NCI-H510A treated with DMSO at 0.1 percent for 48 hours (cell line): ENCODE measurements around the gene SEPTIN2.
"Not testable (repeated sequence)": the region's sequence is repeated elsewhere in the genome, so short reads cannot be mapped to it uniquely, and the experiment has no call there.

ENCODE experiments used
- DNase-seq: peaks from one replicate; lab custom pipeline; 2025; lab: John Stamatoyannopoulos, UW

The SEPTIN2 gene

DNA sequence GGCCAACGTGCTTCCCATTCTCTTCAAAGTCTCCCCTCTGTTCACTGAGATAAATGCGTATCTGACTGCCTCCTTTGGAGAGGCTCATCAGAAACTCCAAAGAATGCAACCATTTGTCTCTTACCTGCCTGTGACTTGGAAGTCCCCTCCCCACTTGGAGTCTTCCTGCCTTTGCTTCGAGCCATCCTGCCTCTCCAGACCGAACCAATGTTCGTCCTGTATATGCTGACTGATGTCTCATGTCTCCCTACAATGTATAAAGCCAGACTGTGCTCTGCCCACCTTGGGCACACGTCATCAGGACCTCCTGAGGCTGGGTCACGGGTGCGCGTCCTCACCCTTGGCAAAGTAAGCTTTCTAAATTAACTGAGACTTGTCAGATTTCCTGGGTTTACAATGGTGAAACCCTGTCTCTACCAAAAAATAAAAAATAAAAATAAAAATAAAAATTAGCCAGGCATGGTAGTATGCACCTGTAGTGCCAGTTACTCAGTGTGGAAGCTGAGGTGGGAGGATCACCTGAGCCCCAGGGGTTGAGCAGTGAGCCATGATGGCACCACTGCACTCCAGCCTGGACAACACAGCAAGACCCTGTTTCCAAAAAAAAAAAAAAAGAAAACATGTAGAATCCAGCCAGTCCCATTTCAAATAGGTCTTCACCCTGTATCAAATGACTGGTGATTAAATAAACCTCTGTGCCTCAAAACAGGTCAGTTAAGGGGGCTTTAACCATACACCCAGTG, 29.2 kb upstream of the SEPTIN2 start:
- DNase-seq: no peak

DNA sequence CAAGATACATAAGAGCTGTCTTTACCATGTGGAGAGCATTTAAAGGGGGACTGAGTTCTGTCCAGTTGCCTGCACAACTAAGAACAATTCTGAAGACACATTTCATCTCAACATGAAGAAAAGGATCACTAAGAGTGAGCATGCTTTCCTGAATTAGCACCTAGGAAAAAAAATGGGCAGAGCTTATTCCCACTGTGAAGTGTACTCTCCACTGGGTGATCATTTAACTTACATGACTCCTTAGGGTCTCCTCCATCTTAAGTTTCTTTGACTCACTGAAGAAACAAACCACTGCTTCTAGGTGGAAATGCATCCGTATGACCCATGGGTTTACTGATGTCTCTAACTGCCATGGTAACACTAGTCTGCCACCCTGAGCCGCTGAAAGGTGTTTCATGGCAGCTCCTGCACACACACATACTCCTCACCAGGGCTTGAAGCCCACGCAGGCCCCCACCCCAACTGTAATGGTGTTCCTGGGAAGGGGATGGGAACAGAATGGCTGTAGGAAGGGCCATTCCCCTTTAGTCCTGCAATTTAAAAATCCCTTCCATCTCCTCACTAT, 27.3 kb upstream of the SEPTIN2 start:
- no peak for DNase-seq

DNA sequence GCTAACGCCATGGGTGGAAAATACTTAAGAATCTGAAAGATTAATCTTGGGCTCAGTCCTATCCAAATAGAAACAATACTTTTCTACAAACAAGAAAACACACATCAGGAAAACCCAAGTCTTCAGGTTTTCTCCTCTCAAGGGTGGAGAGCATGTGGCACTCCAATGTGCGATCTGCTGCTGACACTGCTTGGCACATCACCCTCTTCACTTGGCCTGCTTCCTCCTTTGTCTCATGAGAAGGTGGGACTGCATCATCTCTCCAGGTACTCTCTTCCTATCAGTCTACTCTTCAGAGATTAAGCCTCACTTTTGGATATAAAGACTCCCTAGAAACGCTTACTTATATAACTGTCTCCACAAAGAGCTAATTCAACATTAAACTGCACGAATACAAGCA, 26.7 kb upstream of the SEPTIN2 start:
- no peak for DNase-seq

DNA sequence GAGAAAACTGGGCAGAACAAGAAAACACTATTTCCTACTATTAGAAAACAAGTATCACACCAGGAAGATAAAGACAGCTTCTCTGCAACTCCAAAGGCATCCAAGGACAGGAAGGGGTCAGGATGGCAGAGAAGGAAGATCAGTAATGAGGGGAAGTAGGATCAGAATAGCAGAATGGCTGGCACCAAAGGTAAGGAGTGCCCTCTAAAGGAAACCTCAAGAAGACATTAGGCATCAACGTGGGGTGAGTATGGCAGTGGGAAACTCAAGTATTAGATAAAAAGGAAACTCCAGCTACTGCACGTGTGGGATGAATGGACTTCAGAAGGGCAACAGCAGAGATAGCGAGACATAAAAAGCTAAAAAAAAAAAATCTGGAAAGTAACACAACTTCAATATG, 26.1 kb upstream of the SEPTIN2 start:
- DNase-seq: no peak

DNA sequence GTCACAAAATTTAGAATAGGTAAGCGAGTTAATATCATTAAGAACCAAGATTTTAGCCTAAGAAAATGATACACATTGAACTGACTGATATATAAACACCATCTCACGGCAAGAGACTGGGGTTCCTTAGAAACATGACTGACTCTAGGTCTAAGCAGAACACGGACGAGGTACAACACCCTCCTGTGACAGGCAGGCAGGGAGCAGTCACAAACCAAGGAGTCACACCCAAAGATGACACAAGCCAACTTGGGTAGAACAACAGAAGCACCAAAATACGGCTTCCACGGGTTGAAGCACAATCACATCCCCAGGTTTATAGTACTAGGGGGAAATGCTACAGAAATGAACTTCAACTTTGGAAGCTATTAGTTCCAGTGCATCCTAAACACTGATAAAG, 24.6 kb upstream of the SEPTIN2 start:
- no peak for DNase-seq

DNA sequence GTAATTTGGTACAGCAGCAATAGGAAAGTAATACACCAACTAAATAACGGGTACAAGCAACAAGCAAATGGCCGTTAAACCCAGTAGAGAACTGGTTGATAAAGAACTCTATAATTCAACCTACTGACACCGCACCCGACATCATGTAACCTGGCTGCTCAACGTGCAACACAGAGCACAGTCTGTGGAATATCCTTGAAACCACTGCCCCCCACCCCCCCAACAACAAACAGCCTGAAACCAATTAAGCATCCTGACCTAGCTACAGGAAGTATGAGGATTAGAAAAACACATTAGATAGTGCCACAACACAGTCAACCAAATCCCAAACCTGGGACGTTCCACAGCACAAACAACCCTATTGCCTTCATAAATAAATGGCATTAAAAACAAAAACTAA, 23.7 kb upstream of the SEPTIN2 start:
- no peak for DNase-seq

DNA sequence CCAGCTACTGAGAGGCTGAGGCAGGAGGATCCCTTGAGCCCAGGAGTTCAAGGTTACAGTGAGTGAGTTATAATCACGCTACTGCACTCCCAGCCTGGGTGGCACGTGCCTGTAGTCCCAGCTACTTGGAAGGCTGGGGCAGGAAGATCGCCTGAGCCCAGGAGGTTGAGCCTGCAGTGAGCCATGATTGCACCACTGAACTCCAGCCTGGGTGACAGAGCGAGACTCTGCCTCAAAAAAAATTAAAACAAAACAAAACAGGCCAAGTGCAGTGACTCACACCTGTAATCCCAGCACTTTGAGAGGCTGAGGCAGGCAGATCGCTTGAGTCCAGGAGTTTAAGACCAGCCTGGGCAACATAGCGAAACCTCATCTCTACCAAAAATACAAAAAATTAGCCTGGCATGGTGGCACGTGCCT, 22.3 kb upstream of the SEPTIN2 start:
- DNase-seq: not testable (repeated sequence)

DNA sequence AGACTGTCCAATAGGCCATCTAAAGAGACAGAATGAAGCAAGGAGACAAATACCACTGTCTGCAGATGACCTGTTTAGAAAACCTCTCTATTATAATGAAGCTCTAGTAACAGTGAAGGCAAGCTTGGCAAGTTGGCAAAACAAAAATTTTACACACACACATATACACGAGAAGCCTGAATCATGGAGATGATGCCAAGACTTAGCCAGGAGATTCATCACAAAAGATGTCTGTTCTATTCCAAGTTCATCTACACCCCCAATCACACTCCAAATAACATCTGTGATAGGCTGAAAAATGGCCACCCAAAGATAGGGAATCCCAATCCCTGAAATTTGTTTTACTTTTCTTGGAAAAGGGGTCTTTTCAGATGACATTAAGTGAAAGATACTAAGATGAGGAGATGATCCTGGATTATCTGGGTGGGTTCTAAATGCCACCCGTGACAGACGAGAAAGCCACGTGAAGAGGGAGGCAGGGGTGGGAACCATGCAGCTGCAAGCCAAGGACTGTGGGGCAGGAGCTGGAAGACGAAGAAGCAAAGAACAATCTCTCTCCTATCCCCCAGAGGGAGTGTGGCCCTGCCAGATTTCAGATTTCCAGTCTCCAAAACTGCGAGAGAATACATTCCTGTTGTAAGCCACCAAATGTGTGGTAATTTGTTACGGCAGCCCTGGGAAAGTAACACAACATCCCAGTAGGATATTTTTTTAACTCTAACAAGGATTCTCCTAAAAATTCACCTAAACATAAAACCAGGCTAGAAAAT, 20.2 kb upstream of the SEPTIN2 start:
- no peak for DNase-seq

DNA sequence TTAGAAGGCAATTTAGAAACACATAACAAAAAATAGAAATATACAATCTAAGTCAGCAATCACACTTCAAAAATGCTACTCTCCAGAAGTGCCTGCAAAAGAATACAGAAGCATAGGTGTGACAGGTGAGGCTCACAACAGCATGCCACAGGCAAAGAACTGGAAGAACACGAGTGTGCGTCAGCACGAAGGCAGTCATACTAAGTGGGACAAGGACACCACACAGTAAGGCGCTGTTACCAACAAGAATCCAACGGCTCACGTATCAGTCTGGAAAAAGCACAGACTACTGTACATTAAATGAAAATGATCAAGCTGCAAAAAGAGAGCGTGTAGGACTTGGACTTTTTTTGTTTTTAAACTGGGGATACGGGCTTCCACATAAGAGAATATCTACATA, 19.0 kb upstream of the SEPTIN2 start:
- no peak for DNase-seq

DNA sequence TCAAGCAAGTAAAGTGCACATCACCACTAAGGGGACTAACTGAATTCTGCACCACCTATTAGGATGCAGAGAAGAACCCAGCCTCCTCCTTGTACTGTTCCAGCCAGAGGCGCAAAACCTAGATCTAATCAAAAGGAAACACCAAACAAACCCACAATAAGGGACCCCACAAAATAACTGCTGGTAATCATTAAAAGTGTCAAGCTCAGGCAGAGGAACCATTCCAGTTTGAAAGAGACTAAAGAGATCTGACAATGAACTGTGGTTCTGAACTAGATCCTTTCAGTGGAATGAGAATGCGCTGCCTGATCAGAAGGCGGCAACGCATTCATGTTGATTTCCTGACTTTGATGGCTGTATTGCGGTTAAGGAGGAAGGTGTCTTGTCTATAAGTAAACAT, 17.1 kb upstream of the SEPTIN2 start:
- no peak for DNase-seq

DNA sequence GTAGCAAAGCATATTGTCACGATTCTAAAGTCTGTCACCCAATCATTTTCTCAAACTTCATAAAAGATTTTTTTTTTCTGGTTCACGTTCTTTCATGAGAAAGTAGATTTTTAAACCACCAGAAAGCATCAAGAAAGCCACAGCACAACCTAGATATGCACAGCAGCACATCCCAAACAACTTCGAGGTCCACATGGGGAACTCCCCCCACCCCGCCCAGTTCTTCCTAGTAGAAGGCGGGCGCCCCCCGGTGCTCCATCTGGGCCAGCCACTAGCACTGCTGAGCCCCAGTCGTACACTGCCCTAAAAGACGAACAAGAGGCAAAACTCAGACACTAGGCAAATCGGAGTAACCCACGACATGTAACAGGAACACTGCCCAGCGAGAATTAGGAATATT, 15.7 kb upstream of the SEPTIN2 start:
- no peak for DNase-seq

DNA sequence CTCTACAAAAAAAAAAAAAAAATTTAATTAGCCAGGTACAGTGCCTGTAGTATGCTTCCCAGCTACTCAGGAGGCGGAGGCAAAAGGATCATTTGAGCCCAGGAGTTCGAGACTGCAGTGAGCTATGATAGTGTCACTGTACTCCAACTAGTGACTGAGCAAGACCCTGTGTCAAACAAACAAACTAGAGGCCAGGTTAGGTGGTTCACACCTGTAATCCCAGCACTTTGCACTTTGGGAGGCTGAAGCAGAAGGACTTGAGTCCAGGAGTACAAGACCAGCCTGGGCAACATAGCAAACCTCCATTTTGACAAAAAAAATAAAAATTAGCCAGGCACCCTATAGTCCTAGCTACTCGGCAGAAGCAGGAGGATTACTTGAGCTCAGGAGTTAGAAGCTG, 13.6 kb upstream of the SEPTIN2 start:
- DNase-seq: no peak

DNA sequence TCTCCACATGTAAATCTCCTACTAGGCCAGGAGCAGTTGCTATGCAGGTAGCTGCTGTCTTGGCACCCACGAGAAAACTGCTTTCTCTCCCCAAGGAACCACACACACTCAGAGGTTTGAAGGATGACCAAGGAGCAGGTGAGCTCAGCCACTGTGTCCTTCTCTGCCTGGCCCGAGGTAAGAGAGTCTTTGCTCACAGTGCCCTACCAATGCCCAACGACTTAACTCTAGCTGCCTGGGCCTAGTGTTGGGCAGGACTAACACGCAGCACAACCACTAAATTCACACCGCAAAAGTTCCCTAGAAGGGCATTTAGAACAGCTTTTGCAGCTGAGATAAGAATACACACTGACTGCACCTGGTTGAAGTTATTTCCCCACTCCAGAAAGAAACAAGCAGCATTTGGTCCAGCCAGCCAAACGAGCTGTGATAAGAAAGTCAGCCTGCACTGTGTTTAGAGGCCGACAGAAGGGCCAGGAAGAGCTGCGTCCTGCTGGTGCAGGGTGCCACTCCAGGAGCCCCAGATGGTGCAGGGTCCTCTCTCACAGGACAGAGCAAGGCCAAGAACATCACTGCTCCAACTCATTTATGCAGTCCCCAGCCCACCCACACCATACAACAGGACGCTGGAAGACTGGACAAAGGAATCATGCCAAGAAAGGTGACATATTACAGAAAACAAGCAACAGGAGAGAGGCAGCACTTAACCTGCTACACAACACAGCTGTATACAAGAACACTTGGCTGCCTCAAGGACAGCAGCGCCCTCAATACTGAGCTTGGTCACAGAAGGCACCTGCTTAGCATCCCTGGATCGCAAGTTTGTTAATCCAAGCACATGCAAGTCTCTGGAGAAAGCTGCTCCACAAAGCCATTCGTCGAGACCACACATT, 12.7 kb upstream of the SEPTIN2 start:
- no peak for DNase-seq

DNA sequence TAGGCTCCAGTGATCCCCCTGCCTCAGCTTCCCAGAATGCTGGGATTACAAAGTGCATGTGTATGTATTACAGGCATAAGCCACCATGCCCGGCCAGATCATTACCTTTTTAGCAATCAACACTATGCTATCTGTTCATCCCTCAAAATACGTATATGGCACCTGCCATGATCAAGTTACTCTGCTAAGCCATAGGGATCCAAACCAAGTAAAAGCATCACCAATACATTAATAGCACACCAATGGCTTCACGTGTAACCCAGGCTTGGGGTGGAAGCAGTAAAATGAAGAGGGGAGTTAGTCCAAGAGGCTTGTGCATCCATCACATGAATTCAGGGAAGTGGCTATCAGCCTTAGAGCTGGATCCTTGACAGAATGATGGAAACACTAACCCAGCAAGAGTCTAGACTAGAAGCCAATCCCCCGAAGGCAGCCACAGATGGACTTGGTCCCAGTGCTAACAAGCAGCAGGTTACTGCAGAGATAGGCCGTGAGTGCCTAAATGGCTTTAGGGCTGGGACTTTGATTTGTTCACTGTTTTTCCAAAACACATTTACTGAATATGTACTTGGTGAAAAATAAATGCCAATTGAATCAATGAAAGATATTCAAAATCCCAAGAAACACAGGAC, 11.6 kb upstream of the SEPTIN2 start:
- no peak for DNase-seq

DNA sequence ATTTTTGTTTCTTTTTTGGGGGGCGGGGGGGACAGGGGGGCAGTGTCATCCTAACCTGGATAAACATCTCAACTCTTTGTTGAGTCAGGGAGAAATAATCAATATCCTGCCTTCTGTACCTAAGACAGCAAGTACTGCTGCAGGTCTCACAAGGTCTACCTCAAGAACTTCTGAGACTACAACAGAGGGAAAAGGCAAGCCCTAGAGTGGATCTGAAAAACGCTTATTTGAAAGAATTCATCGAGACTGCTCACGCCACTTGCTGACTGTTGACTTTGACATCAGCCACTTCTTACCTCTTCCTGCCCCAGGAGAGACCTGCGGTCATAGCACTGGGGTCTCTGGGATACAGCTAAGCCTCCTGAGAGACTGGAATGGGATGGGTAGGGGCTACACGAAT, 8.7 kb upstream of the SEPTIN2 start:
- no peak for DNase-seq

DNA sequence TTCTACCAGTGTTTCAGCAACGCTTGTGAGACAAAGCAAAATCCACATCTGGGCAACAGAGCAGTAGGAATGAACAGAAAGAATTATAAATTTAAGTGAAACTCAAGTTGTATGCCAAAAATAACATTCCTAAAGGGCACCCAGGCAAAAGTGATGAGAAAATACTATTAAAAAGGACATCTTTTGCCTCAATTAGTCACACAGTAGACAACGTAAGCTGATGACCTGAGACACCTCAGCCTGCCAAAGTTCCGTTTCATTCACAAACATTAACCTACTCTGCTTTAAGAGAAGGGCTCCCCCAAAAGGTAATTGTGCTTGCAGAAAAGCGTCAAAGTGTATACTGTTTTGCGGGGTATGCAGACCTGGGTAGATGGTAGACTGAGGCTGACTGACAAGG, 7.5 kb upstream of the SEPTIN2 start:
- DNase-seq: no peak

DNA sequence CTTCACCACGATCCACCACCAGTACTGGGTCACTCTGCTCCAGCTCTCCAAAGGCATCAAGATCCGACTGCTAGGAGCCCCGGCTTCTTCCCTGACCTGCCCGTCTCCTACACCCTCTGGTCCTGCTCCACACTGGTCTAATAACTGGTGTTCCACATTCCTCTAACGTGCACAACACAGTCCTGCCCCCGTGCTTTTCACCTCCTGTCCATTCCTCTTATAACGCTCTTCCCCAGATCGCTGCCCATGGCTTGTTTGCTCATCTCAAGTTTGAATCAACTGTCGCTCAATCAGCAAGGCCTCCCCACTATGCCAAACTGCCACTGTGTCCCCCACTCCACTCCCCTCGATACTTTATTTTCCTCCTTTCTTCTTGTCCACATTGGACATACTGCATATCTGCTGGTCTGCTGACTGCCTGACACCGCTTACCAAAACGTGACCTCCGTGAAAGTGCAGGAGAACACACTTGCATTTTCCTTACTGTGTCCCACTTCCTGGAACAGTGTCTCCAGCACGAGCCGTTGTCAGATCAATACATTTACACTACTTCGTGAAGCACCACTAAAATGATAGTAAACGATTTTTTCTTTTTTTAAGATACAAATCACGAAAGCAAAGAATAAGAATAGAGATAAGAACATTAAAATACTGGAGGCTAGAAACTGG, 6.8 kb upstream of the SEPTIN2 start:
- DNase-seq: no peak

DNA sequence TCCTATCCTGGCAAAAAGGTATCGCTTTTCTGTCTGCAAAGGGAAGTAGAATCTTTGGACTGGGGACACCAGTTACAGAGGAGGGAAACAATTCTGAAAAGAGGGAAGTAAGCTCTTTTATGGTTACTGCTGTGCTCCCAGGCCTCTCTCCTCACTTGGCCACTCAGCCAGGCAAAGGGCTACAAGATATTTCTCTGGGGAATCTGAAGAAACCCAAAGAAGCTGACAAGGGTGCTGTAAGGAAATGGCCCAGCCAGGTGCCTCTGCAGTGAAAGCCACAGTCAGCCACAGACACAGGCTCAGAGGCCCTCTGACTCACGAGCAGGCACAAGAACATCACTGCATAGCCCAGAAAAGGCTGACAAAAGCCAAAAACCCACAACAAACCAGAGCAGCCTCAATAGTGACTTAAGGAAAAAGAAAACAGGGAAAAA, 6.0 kb upstream of the SEPTIN2 start:
- no peak for DNase-seq

DNA sequence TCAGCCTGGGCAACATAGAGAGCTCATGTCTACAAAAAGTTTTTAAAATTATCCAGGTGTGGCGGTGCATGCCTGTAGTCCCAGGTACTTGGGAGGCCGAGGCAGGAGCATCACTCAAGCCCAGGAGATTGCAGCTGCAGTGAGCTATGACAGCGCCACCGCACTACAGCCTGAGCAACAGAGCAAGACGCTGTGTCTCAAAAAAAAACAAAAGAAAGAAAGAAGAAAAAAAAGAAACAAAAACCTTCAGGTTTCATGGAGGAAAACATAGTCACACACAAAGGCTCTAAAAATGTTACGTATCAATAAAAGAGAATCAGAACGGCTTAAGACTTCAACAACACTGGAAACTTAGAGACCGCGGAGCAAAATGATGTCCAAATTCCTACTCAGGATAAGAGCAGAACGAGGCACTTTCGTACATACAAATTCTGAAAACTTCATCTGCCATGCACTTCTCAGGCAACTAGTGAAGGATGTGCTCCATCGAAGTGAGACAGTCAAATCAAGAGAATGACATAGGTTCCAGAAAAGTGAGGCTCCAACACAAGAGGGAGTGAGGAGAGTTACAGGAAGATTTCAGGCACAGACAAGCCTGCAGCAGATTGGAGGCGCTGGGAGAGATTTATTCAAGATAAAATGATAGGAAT, 4.7 kb upstream of the SEPTIN2 start:
- DNase-seq: no peak

DNA sequence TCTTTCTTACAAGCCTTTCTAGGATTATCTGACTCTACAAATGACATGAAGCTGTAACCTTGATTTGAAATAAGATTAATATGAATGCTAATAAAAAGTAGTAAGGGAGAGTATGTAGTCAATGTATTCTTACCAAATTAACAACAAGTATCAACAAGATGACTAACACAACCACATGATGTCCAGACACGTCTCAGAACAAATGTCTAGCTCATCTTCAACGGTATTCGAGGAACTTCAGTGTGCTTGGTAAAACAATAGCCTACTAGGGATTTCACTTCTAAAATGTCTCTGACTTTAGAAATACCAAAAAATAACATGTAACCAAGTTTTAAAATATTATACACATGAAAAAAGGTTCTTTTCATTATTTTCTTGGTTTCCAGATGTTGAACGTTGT, 3.6 kb upstream of the SEPTIN2 start:
- DNase-seq: no peak
